H1 (cell line): ENCODE measurements around the gene NOXO1. TPM values are rescaled to one million over a fixed set of nuclear protein-coding genes. Genes with fewer than 3 reads are reported as not detected.

Experiments used
- BRCA1 ChIP-seq: IDR thresholded peaks from 2 replicates; pipeline ENCODE4 v1.6.1; 2012; ENCODE audit warnings: low read depth, low read length, improper control_type of control experiment
- CBX5 ChIP-seq: fragments of 300-800, 300-1000 bp; sonication (generic); IDR thresholded peaks from 2 replicates; pipeline ENCODE4 v1.7.1; 2016; ENCODE audit warnings: antibody characterized with exemption, low read length, low read depth
- CEBPB ChIP-seq: IDR thresholded peaks from 2 replicates; pipeline ENCODE4 v1.6.1; 2012; ENCODE audit warnings: low read depth, low read length
- CTBP2 ChIP-seq: IDR thresholded peaks from 2 replicates; pipeline ENCODE4 v1.7.0; 2011; ENCODE audit warnings: borderline replicate concordance, mild to moderate bottlenecking, moderate library complexity, mixed read lengths, low read length; ENCODE audit not compliant: insufficient read depth, insufficient read length
- FOSL1 ChIP-seq: IDR thresholded peaks from 2 replicates; pipeline ENCODE4 v1.6.1; 2011; ENCODE audit warnings: mild to moderate bottlenecking, low read depth, low read length, moderate library complexity; ENCODE audit not compliant: insufficient read depth
- GABPA ChIP-seq: IDR thresholded peaks from 2 replicates; pipeline ENCODE4 v1.6.1; 2011; ENCODE audit warnings: mild to moderate bottlenecking, low read length, moderate library complexity, borderline replicate concordance; ENCODE audit not compliant: insufficient read depth
- HDAC2 ChIP-seq, 2 experiments: fragments of 300-600 bp in 1 of 2; sonication (generic) in 1 of 2; IDR thresholded peaks; 2 replicates each; pipeline ENCODE4 v1.6.1; 2011 to 2012; ENCODE audit warnings: low read depth in 2 of 2, low read length in 2 of 2, mild to moderate bottlenecking in 2 of 2, moderate library complexity in 2 of 2, borderline replicate concordance in 1 of 2, inconsistent platforms in 1 of 2
- JUN ChIP-seq: IDR thresholded peaks from 2 replicates; pipeline ENCODE4 v1.6.1; 2011; ENCODE audit warnings: low read depth, mild to moderate bottlenecking, improper control_type of control experiment, low read length
- KDM1A ChIP-seq: fragments of 200-600, 300-600 bp; sonication (generic); IDR thresholded peaks from 2 replicates; pipeline ENCODE4 v1.7.1; 2016; ENCODE audit warnings: mild to moderate bottlenecking, low read length, borderline replicate concordance
- NRF1 ChIP-seq: IDR thresholded peaks from 2 replicates; pipeline ENCODE4 v1.6.1; 2011; ENCODE audit warnings: mild to moderate bottlenecking, low read depth, low read length, improper control_type of control experiment
- POLR2AphosphoS5 ChIP-seq: IDR thresholded peaks from 2 replicates; pipeline ENCODE4 v1.6.1; 2011; ENCODE audit warnings: low read depth, low read length
- POU5F1 ChIP-seq: IDR thresholded peaks from 2 replicates; pipeline ENCODE4 v1.6.1; 2011; ENCODE audit warnings: low read depth, mild to moderate bottlenecking, low read length, moderate library complexity
- RBBP5 ChIP-seq: IDR thresholded peaks from 2 replicates; pipeline ENCODE4 v1.7.1; 2012; ENCODE audit warnings: low read depth, mild to moderate bottlenecking, inconsistent platforms, low read length, moderate library complexity, borderline replicate concordance
- RFX5 ChIP-seq: IDR thresholded peaks from 2 replicates; pipeline ENCODE4 v1.6.1; 2011; ENCODE audit warnings: low read depth, low read length, improper control_type of control experiment, borderline replicate concordance
- RXRA ChIP-seq: IDR thresholded peaks from 2 replicates; pipeline ENCODE4 v1.6.1; 2011; ENCODE audit warnings: low read depth, mild to moderate bottlenecking, low read length, moderate library complexity; ENCODE audit not compliant: insufficient read depth
- SIN3A ChIP-seq, 2 experiments: IDR thresholded peaks in 1 of 2; conservative IDR thresholded peaks in 1 of 2; 2 replicates each; pipeline ENCODE4 v1.6.1; 2011 to 2012; ENCODE audit warnings: low read length in 2 of 2, improper control_type of control experiment in 1 of 2, low read depth in 1 of 2, mild to moderate bottlenecking in 1 of 2
- SIRT6 ChIP-seq: IDR thresholded peaks from one replicate; pipeline ENCODE4 v1.7.1; 2012; ENCODE audit warnings: low read length, inconsistent platforms
- SIX5 ChIP-seq: IDR thresholded peaks from 2 replicates; pipeline ENCODE4 v1.6.1; 2011; ENCODE audit warnings: mild to moderate bottlenecking, low read depth, low read length
- SP4 ChIP-seq: IDR thresholded peaks from 2 replicates; pipeline ENCODE4 v1.6.1; 2012; ENCODE audit warnings: low read length, inconsistent platforms
- TAF1 ChIP-seq: IDR thresholded peaks from 2 replicates; pipeline ENCODE4 v1.6.1; 2011; ENCODE audit warnings: mild to moderate bottlenecking, low read depth, low read length
- TEAD4 ChIP-seq: IDR thresholded peaks from 2 replicates; pipeline ENCODE4 v1.6.1; 2012; ENCODE audit warnings: low read depth, low read length, inconsistent platforms, mixed read lengths
- polyA plus RNA-seq, 7 experiments: library from polyadenylated mRNA; depleted of rRNA in 3 of 7; stranded (reverse) in 5 of 7; unstranded in 2 of 7; fragments of >200 nt in 5 of 7; fragments of 200-250 nt in 2 of 7; gene quantifications; 1 replicate in 5 of 7; 2 replicates in 1 of 7; 4 replicates in 1 of 7; pipeline versions ENCODE4 v1.2.1 to v1.2.3, GENCODE V29; 2011 to 2013; ENCODE audit warnings: missing spikeins in 2 of 7, mixed read lengths in 2 of 7
- total RNA-seq: library from RNA; stranded (reverse); fragmentation: NEBNext Ultra II Directional; extraction: Animal tissue kit (Norgen Biotek cat#: 25700); gene quantifications from 2 replicates; pipeline ENCODE4 v1.2.1, GENCODE V29; 2021
- TF ChIP-seq, protein P1 (sequence below): IDR thresholded peaks from 2 replicates; pipeline ENCODE4 v1.6.1; 2012; ENCODE audit warnings: inconsistent platforms
- TF ChIP-seq, protein P2 (sequence below): IDR thresholded peaks from 2 replicates; pipeline ENCODE4 v1.6.1; 2011; ENCODE audit warnings: low read depth, mild to moderate bottlenecking, low read length; ENCODE audit not compliant: insufficient read depth

Gene NOXO1
- total and polyA plus RNA-seq, 2 of the 8 experiments (the other 6 are each of a cell fraction or from before 2014, with no cell fraction given): 1.3 to 2.5 TPM

GRCh38 chr16:1929578-1930337 is 51.5 kb downstream of the NOXO1 start (continued):
- TF ChIP-seq GABPA: peak; percentile 65; the same call in 1 of the 2 replicates
- TF ChIP-seq RBBP5: peak; percentile 22; the same call in 1 of the 2 replicates
- TF ChIP-seq RXRA: 0 out of 2 replicates have a peak, but pooled peaks have one; percentile 30
- no peak for TF ChIP-seq SIX5
- TF ChIP-seq SIN3A (conservative IDR thresholded peaks at IDR 0.05 in 1 of 2, IDR thresholded peaks at IDR 0.05 in 1 of 2; ENCODE audit: low read depth in 1 of 2, low read length in 2 of 2): 0 out of 4 replicates have a peak, but pooled peaks of 1 of the 2 experiments have one; percentile 43
- no peak for TF ChIP-seq SP4
- TF ChIP-seq, protein P1, sequence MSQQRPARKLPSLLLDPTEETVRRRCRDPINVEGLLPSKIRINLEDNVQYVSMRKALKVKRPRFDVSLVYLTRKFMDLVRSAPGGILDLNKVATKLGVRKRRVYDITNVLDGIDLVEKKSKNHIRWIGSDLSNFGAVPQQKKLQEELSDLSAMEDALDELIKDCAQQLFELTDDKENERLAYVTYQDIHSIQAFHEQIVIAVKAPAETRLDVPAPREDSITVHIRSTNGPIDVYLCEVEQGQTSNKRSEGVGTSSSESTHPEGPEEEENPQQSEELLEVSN: peak; percentile 99
- no peak for TF ChIP-seq RFX5
- no peak for TF ChIP-seq POU5F1
- no peak for TF ChIP-seq SIRT6
- 0 out of 2 replicates have a peak, but pooled peaks have one; percentile 26 for TF ChIP-seq TAF1
- no peak for TF ChIP-seq CTBP2
- no peak for TF ChIP-seq BRCA1
- TF ChIP-seq KDM1A: peak; percentile 82; the same call in 1 of the 2 replicates
- peak; percentile 56 for TF ChIP-seq NRF1
- TF ChIP-seq JUN: no peak
- no peak for TF ChIP-seq POLR2AphosphoS5
- TF ChIP-seq CEBPB: no peak
- TF ChIP-seq, protein P2, sequence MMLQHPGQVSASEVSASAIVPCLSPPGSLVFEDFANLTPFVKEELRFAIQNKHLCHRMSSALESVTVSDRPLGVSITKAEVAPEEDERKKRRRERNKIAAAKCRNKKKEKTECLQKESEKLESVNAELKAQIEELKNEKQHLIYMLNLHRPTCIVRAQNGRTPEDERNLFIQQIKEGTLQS: no peak
- peak; percentile 31 to 95; a peak in 2 of 4 replicates for TF ChIP-seq HDAC2 (IDR thresholded peaks at IDR 0.05; ENCODE audit: borderline replicate concordance in 1 of 2, low read depth in 2 of 2, low read length in 2 of 2)
- TF ChIP-seq CBX5: no peak
- TF ChIP-seq TEAD4: peak; percentile 28; the same call in 1 of the 2 replicates
- TF ChIP-seq FOSL1: no peak
